ENCODE measurements around the gene CBLIF. TPM values are rescaled to one million over a fixed set of nuclear protein-coding genes. Genes with fewer than 3 reads are reported as not detected.
"Not testable (repeated sequence)": the region's sequence is repeated elsewhere in the genome, so short reads cannot be mapped to it uniquely, and the experiment has no call there.

The CBLIF gene
- total RNA-seq, 2 experiments from 2014 or later: not detected

GRCh38 chr11:59839615-59840014, 5.7 kb downstream of the CBLIF start:
- Mint-ChIP-seq H3K27ac (no peak overlapping the region), H3K4me3 (no peak overlapping the region), H3K27me3 (no peaks in the 10 kb centered on the region), H3K4me1 (no peaks in the 10 kb centered on the region), H3K9me3 (no peaks in the 10 kb centered on the region), H3K36me3 (ENCODE audit: low read depth) (no peaks in the 10 kb centered on the region)
- no peak for DNase-seq
- ChIA-PET CTCF (interaction anchor here (0.7 kb wide), 1 partner anchor 1944 kb away, joined by 4 read pairs; no protein-coding TSS in a partner anchor), POLR2A (no interaction called here)

- Mint-ChIP-seq H3K4me3 (no peak overlapping the region), H3K4me1 (peaks cover 6% of the 10 kb centered on the region), H3K9me3 (no peaks in the 10 kb centered on the region), H3K36me3 (ENCODE audit: low read depth) (no peaks in the 10 kb centered on the region), H3K27ac (no peak overlapping the region), H3K27me3 (no peaks in the 10 kb centered on the region)
- POLR2A ChIA-PET: no interaction called here
- no peak for DNase-seq
- CTCF ChIA-PET: no interaction called here
These were observed 11.7 kb downstream of the CBLIF start for GRCh38 chr11:59833602-59834001.

DNA sequence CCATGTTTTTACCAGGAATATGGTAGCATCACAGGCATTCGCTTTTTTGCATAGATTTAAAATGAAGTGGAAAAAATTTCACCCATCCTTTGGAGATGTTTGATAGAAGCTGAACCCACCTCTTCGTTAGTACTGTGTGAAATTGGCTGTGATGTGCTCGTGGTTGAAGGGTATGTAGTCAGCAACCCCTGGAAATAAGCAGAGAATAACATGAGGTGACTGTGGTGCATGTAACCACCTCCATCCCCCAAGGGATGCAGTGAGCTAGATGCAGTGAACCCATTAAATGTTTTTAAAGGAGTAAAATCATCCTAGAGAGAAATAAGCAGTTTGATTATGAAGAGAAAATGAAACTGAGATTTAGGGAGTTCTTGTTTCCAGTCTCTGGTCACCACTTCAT, 15.9 kb downstream of the CBLIF start:
- Mint-ChIP-seq H3K36me3 (ENCODE audit: low read depth) (no peaks in the 10 kb centered on the region), H3K9me3 (no peaks in the 10 kb centered on the region), H3K4me3 (no peak overlapping the region), H3K27ac (no peak overlapping the region), H3K27me3 (no peaks in the 10 kb centered on the region), H3K4me1 (peaks cover 6% of the 10 kb centered on the region)
- POLR2A ChIA-PET: no interaction called here
- DNase-seq: no peak
- CTCF ChIA-PET: interaction anchor here (0.5 to 0.7 kb wide), 2 partner anchors 45 to 89 kb away, joined by 3 read pairs; no protein-coding TSS in a partner anchor

DNA sequence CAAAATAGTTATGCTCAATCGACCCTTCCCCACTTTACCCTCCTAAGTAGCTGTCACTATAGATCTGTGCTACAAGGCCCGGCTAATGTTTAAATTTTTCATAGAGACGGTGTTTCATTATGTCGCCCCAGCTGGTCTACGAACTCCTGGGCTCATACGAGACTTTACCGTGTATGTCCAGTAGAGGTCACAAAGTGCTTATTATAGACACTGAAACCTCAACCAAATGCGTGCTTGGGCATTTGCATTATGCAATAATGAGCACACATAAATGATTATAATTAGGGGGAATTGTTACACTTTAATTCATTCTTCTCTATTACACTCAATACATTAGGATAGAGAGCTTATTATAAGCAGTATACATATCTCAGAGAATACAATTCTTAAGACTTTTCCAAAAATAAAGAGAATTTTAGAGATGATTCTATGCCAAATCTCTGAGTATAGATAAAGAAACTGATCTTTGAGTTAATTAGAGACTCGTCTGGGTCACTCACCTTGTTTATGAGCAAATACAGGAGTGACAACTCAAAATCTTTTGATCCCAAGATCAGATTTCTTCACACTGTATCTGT, 22.2 kb downstream of the CBLIF start:
- Mint-ChIP-seq H3K36me3 (ENCODE audit: low read depth) (no peaks in the 10 kb centered on the region), H3K27ac (no peak overlapping the region), H3K4me1 (peaks cover 15% of the 10 kb centered on the region), H3K9me3 (no peaks in the 10 kb centered on the region), H3K4me3 (no peak overlapping the region), H3K27me3 (no peaks in the 10 kb centered on the region)
- DNase-seq: peak; percentile 49
- CTCF ChIA-PET: interaction anchor here (0.9 to 1.2 kb wide), 3 partner anchors 15 to 98 kb away, joined by 3 to 5 read pairs (median 5); no protein-coding TSS in a partner anchor
- POLR2A ChIA-PET: no interaction called here

- H3K4me1 Mint-ChIP-seq: peaks cover 28% of the 10 kb centered on the region
- no peaks in the 10 kb centered on the region for H3K27me3 Mint-ChIP-seq
- H3K9me3 Mint-ChIP-seq: no peaks in the 10 kb centered on the region
- H3K4me3 Mint-ChIP-seq: no peak overlapping the region
- ChIA-PET CTCF (interaction anchor here (0.6 kb wide), 1 partner anchor 17 kb away, joined by 4 read pairs; no protein-coding TSS in a partner anchor), POLR2A (no interaction called here)
- DNase-seq: no peak
- H3K36me3 Mint-ChIP-seq (ENCODE audit: low read depth): peaks cover 7% of the 10 kb centered on the region
- peak overlapping the region; percentile 11 for H3K27ac Mint-ChIP-seq
These were observed 26.7 kb downstream of the CBLIF start for GRCh38 chr11:59818572-59818971.

GRCh38 chr11:59816434-59816833, 28.9 kb downstream of the CBLIF start:
- H3K27me3 Mint-ChIP-seq; POLR2A ChIA-PET; H3K27ac Mint-ChIP-seq; H3K9me3 Mint-ChIP-seq; DNase-seq; H3K4me3 Mint-ChIP-seq; H3K36me3 Mint-ChIP-seq (ENCODE audit: low read depth): not testable (repeated sequence)
- peaks cover 31% of the 10 kb centered on the region for H3K4me1 Mint-ChIP-seq
- CTCF ChIA-PET: interaction anchor here (0.6 to 1.6 kb wide), 4 partner anchors 14 to 532 kb away, joined by 3 to 7 read pairs (median 4); no protein-coding TSS in a partner anchor

DNA sequence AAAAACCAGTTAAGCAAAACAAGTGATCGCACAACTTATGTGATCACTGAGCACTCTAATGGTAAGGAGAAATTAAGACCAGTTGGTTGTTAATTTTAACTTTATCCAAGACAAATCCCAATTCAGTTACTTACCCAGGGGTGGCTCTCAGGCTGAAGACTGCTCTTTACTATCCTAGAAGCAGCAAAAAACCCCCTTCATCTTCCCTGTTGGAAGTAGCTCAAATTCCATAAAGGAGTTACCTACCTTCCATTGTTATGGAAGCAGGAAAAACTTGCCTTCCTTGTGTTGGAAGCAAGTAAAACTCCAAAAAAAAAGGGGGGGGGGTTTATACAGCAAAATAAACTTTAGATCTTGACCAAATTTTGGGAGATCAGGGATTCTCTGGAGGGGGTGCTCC, 29.5 kb downstream of the CBLIF start:
- no peak for DNase-seq
- Mint-ChIP-seq H3K27me3 (no peaks in the 10 kb centered on the region), H3K9me3 (peaks cover 8% of the 10 kb centered on the region), H3K4me3 (no peak overlapping the region), H3K27ac (no peak overlapping the region), H3K36me3 (ENCODE audit: low read depth) (peaks cover 15% of the 10 kb centered on the region), H3K4me1 (peaks cover 38% of the 10 kb centered on the region)
- ChIA-PET POLR2A (no interaction called here), CTCF (interaction anchor here (0.6 to 0.7 kb wide), 2 partner anchors 361 to 532 kb away, joined by 3 read pairs; no protein-coding TSS in a partner anchor)

GRCh38 chr11:59814021-59814420, 31.3 kb downstream of the CBLIF start:
- CTCF ChIA-PET: no interaction called here
- H3K4me1 Mint-ChIP-seq: peaks cover 45% of the 10 kb centered on the region
- peaks cover 8% of the 10 kb centered on the region for H3K9me3 Mint-ChIP-seq
- POLR2A ChIA-PET: no interaction called here
- H3K4me3 Mint-ChIP-seq: peak overlapping the region; percentile 24
- H3K27me3 Mint-ChIP-seq: no peaks in the 10 kb centered on the region
- H3K27ac Mint-ChIP-seq: peak overlapping the region; percentile 82
- DNase-seq: no peak
- peaks cover 15% of the 10 kb centered on the region for H3K36me3 Mint-ChIP-seq (ENCODE audit: low read depth)

DNA sequence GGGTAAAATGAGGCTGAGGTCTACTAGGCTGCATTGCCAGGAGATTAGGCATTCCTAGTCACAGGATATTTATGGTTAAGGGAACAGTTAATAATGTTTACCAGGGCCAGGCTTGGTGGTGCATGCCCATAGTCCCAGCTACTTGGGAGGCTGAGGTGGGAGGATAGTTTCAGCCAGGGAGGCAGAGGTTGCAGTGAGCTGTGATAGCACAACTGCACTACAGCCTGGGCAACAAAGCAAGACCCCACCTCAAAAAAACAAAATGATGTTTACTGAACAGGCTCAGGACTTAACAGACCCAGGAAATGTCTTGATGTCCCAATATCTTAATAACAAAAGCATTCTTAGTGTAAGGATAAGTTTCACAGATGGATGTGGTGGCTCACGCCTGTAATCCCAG, 31.9 kb downstream of the CBLIF start:
- peak overlapping the region; percentile 57 for H3K27ac Mint-ChIP-seq
- peaks cover 19% of the 10 kb centered on the region for H3K36me3 Mint-ChIP-seq (ENCODE audit: low read depth)
- ChIA-PET POLR2A (no interaction called here), CTCF (no interaction called here)
- H3K9me3 Mint-ChIP-seq: peaks cover 8% of the 10 kb centered on the region
- H3K4me3 Mint-ChIP-seq: no peak overlapping the region
- peaks cover 43% of the 10 kb centered on the region for H3K4me1 Mint-ChIP-seq
- DNase-seq: no peak
- no peaks in the 10 kb centered on the region for H3K27me3 Mint-ChIP-seq

DNA sequence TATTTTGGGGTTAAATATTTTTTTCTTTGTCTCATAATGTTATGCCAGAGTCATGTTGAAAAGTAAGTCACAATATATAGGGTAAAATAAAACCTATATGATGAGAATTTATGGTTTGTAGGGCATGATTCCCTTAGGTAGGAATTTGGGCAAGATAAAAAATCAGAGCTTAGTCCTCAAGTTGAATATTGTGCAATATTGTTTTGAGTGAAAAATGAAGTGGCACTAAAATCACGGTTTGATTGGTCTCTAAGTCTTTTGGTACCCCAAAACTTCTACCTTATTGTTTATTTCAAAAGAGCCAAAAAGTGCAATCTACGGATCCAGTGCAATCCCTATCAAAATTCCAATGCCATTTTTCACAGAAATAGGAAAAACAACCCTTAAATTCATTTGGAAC, 33.1 kb downstream of the CBLIF start:
- Mint-ChIP-seq H3K9me3 (peaks cover 8% of the 10 kb centered on the region), H3K36me3 (ENCODE audit: low read depth) (peaks cover 23% of the 10 kb centered on the region), H3K27me3 (no peaks in the 10 kb centered on the region), H3K4me3 (no peak overlapping the region), H3K27ac (no peak overlapping the region), H3K4me1 (peaks cover 40% of the 10 kb centered on the region)
- POLR2A ChIA-PET: no interaction called here
- CTCF ChIA-PET: interaction anchor here (0.6 kb wide), 1 partner anchor 1153 kb away, joined by 4 read pairs; no protein-coding TSS in a partner anchor
- DNase-seq: no peak

- POLR2A ChIA-PET: no interaction called here
- H3K36me3 Mint-ChIP-seq (ENCODE audit: low read depth): peaks cover 34% of the 10 kb centered on the region
- H3K4me1 Mint-ChIP-seq: peaks cover 40% of the 10 kb centered on the region
These were observed 34.4 kb downstream of the CBLIF start for GRCh38 chr11:59810911-59811259.

DNA sequence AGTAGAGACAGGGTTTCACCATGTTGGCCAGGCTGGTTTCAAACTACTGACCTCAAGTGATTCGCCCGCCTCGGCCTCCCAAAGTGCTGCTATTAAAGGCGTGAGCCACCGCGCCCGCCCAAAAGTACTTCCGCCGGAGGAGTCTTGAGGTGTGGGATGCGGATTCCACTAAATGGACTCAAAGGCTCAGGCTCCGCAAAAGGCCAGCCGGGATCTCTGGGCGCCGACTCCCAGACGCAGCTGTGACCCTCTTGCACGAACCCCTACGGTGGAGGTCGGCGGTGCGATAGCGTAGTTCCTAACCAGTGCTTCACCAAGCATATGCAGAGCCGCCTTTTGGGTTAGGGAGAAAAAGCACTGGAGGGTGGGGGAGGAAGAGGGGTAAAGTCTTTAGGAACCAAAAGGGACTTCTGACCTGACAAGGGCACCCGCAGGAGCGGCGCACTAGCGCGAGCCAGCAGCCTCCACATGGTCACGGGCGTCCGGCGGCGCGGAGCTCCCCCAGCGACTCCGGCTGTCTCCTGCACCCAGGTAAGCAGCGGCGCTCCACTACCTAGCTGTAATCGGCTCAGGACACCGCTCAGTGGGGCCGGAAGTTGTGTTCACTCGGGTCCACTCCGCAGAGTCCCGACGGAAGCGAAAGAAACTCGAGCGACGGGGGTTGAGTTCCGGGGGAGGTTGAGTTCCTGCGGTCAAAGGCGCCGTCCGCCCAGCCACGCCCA, 34.9 kb downstream of the CBLIF start, which contains the start of gene MRPL16:
MRPL16 (minus strand) TSS at position 590 of the 722 bp plus-strand sequence; CDS start at position 470, 120 bp downstream.
- CTCF ChIA-PET: interaction anchor here (0.9 to 1.3 kb wide), 3 partner anchors 9 to 56 kb away, joined by 3 read pairs; partner anchors contain the start of gene STX3
- H3K27me3 Mint-ChIP-seq: no peaks in the 10 kb centered on the region
- POLR2A ChIA-PET: interaction anchor here (0.6 kb wide), 1 partner anchor 14 kb away, joined by 5 read pairs; no protein-coding TSS in a partner anchor

More at GRCh38 chr11:59810911-59811259, 34.4 kb downstream of the CBLIF start:
- H3K4me3 Mint-ChIP-seq: peak overlapping the region; percentile 95
- H3K27me3 Mint-ChIP-seq: no peaks in the 10 kb centered on the region
- CTCF ChIA-PET: interaction anchor here (1.0 kb wide), 1 partner anchor 56 kb away, joined by 3 read pairs; the partner anchor contains the start of gene STX3
- H3K9me3 Mint-ChIP-seq: peaks cover 8% of the 10 kb centered on the region
- H3K27ac Mint-ChIP-seq: peak overlapping the region; percentile 96
- DNase-seq: no peak

GRCh38 chr11:59807047-59807610, 38.2 kb downstream of the CBLIF start:
- POLR2A ChIA-PET: no interaction called here
- Mint-ChIP-seq H3K4me1 (peaks cover 31% of the 10 kb centered on the region), H3K36me3 (ENCODE audit: low read depth) (peaks cover 31% of the 10 kb centered on the region), H3K4me3 (no peak overlapping the region), H3K27me3 (no peaks in the 10 kb centered on the region), H3K27ac (no peak overlapping the region), H3K9me3 (peaks cover 5% of the 10 kb centered on the region)
- CTCF ChIA-PET: interaction anchor here (0.6 to 1.2 kb wide), 2 partner anchors 42 to 1837 kb away, joined by 3 read pairs; no protein-coding TSS in a partner anchor
- DNase-seq: no peak

More for the DNA sequence above, 34.9 kb downstream of the CBLIF start, which contains the start of gene MRPL16:
- peak within 1 kb of the TSS; percentile 95 for H3K4me3 Mint-ChIP-seq
- H3K36me3 Mint-ChIP-seq (ENCODE audit: low read depth): peaks cover 34% of the 10 kb centered on the region
- peaks cover 40% of the 10 kb centered on the region for H3K4me1 Mint-ChIP-seq
- H3K27ac Mint-ChIP-seq: peak within 1 kb of the TSS; percentile 96
- peak; percentile 93 for DNase-seq
- H3K9me3 Mint-ChIP-seq: peaks cover 8% of the 10 kb centered on the region

Measured in activated CD4-positive, alpha-beta T cell treated with anti-CD3 and anti-CD28 coated beads, Interleukin-2, amount 10 ng/mL, durations not matched to agents 7 days and 5 days (primary cell).